ENCODE data around the gene RCAN2.

The RCAN2 gene

GRCh38 chr6:46491628-46492547 is 639 bp upstream of the RCAN2 start:
- peak in 1 of 5 experiments; percentile 2 for DNase-seq

GRCh38 chr6:46490425-46491200 is 636 bp downstream of the RCAN2 start:
- DNase-seq: no peak

GRCh38 chr6:46486181-46486580 is 5.1 kb downstream of the RCAN2 start:
- DNase-seq: no peak

GRCh38 chr6:46484081-46484820 is 7.0 kb downstream of the RCAN2 start:
- DNase-seq: no peak

GRCh38 chr6:46476301-46476700 is 14.9 kb downstream of the RCAN2 start:
- DNase-seq: no peak

GRCh38 chr6:46473881-46474280 is 17.4 kb downstream of the RCAN2 start:
- no peak for DNase-seq

- no peak for DNase-seq
These were observed 19.0 kb downstream of the RCAN2 start for GRCh38 chr6:46472243-46472642.

GRCh38 chr6:46469021-46469420 is 22.2 kb downstream of the RCAN2 start:
- no peak for DNase-seq

- no peak for DNase-seq
These were observed 22.7 kb downstream of the RCAN2 start for GRCh38 chr6:46468403-46469010.

- no peak for DNase-seq
These were observed 24.7 kb downstream of the RCAN2 start for GRCh38 chr6:46466570-46466969.

GRCh38 chr6:46465294-46466165 is 25.7 kb downstream of the RCAN2 start:
- DNase-seq: no peak

- no peak for DNase-seq
These were observed 35.0 kb downstream of the RCAN2 start for GRCh38 chr6:46456297-46456696.

GRCh38 chr6:46454691-46455090 is 36.6 kb downstream of the RCAN2 start:
- DNase-seq: no peak

GRCh38 chr6:46453741-46454316 is 37.4 kb downstream of the RCAN2 start:
- no peak for DNase-seq

GRCh38 chr6:46453216-46453615 is 38.0 kb downstream of the RCAN2 start:
- no peak for DNase-seq

GRCh38 chr6:46452312-46452917 is 38.8 kb downstream of the RCAN2 start:
- no peak for DNase-seq

- DNase-seq: no peak
These were observed 39.9 kb downstream of the RCAN2 start for GRCh38 chr6:46451343-46451742.

GRCh38 chr6:46444772-46445454 is 46.3 kb downstream of the RCAN2 start:
- DNase-seq: no peak

GRCh38 chr6:46443623-46444022 is 47.6 kb downstream of the RCAN2 start:
- DNase-seq: no peak

- DNase-seq: no peak
These were observed 50.6 kb downstream of the RCAN2 start for GRCh38 chr6:46440641-46441040.
